Smooth muscle cell (in vitro differentiated cells): Measurements from ENCODE around the gene PLCG2. TPM values are rescaled to one million over a fixed set of nuclear protein-coding genes. Genes with fewer than 3 reads are reported as not detected.

Experiments
- DNase-seq: peaks from one replicate; lab custom pipeline; 2025; ENCODE audit not compliant: unreplicated experiment; lab: John Stamatoyannopoulos, UW
- H2AFZ ChIP-seq: fragments of 200-600 bp; sonication (generic); 2 replicates; pipeline ENCODE4 v1.6.0; 2016; ENCODE audit warnings: antibody characterized with exemption, low read depth, mild to moderate bottlenecking
- H3F3A ChIP-seq: fragments of 200-600 bp; sonication (generic); 2 replicates; pipeline ENCODE4 v1.6.0; 2017; ENCODE audit warnings: antibody characterized with exemption, low read depth
- H3K27ac ChIP-seq: fragments of 200-600 bp; sonication (generic); 2 replicates; pipeline ENCODE4 v1.5.1; 2016; ENCODE audit warnings: low read depth, mild to moderate bottlenecking
- H3K27me3 ChIP-seq: fragments of 200-600 bp; sonication (generic); 2 replicates; pipeline ENCODE4 v1.6.1; 2016; ENCODE audit warnings: low read depth, mild to moderate bottlenecking
- H3K36me3 ChIP-seq: fragments of 200-600 bp; sonication (generic); 2 replicates; pipeline ENCODE4 v1.5.1; 2016; ENCODE audit warnings: low read depth
- H3K4me1 ChIP-seq: fragments of 200-600 bp; sonication (generic); 2 replicates; pipeline ENCODE4 v1.5.1; 2016; ENCODE audit warnings: low read depth
- H3K4me2 ChIP-seq: fragments of 200-600 bp; sonication (generic); 2 replicates; pipeline ENCODE4 v1.6.0; 2016; ENCODE audit warnings: mild to moderate bottlenecking
- H3K4me3 ChIP-seq: fragments of 200-600 bp; sonication (generic); 2 replicates; pipeline ENCODE4 v1.5.1; 2016; ENCODE audit warnings: mild to moderate bottlenecking
- H3K79me2 ChIP-seq: fragments of 200-600 bp; sonication (generic); 2 replicates; pipeline ENCODE4 v1.6.0; 2016; ENCODE audit warnings: low read depth, mild to moderate bottlenecking
- H3K9ac ChIP-seq: fragments of 200-600 bp; sonication (generic); 2 replicates; pipeline ENCODE4 v1.6.0; 2016; ENCODE audit warnings: low read depth
- H3K9me3 ChIP-seq: fragments of 200-600 bp; sonication (generic); replicated peaks from 2 replicates; pipeline ENCODE4 v1.5.1; 2016; ENCODE audit warnings: low read depth
- H4K20me1 ChIP-seq: fragments of 200-600 bp; sonication (generic); 2 replicates; pipeline ENCODE4 v1.6.0; 2016; ENCODE audit warnings: low read depth
- WGBS: methylation state at CpG from one replicate; pipeline ENCODE4 v1.1.7; 2016; ENCODE audit warnings: low lambda C conversion rate; 5-methylcytosine and 5-hydroxymethylcytosine counted together
- polyA plus RNA-seq: library from polyadenylated mRNA; unstranded; fragments of >200 nt; fragmentation: Nextera tagmentation; extraction: Ambion mirVana; gene quantifications from 2 replicates; pipeline ENCODE4 v1.2.1, GENCODE V29; 2016
- total RNA-seq: library from RNA; depleted of rRNA; stranded (reverse); fragments of >200 nt; gene quantifications from 2 replicates; pipeline ENCODE4 v1.2.3, GENCODE V29; 2014
- TF ChIP-seq, protein P1 (sequence below): fragments of 200-600 bp; sonication (generic); IDR thresholded peaks from 2 replicates; pipeline ENCODE4 v1.5.1; 2017; ENCODE audit warnings: borderline replicate concordance, mild to moderate bottlenecking, antibody characterized with exemption; ENCODE audit not compliant: insufficient read depth, poor library complexity, severe bottlenecking

The PLCG2 gene
- total and polyA plus RNA-seq, 2 experiments from 2014 or later, result 1.7 TPM; not detected in 1

DNA sequence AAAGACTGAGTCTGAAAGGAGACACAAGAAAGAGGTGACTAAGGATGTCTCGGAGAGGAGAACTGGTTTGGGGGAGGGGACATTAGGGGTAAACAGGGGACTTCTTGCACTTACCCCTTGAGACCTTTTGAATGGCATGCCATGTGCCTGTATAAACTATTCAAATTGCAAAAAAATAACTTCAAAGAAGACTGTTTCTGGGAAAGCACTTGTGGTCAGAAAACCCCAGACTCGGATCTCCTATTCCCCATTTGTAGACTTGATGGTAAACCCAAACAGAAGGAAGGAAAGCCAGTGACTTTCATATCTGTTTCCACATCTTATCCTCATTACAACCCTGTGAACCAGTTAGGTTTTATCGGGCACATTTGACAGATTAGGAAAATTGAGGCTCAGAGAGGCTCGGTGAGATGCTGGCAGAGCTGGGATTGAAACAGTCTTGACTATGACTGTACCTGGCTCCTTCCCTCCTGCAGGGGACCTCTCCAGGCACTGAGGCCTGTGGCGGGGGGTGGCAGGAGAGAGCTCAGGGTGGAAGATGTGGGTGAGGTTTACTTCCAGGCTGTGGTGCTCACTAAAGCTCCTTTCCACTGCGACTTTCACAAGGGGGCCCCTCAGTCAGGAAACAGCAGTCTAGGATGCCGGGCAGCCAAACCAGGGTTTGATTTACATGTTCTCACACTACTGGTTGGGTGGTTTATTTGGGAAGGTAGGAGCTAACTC lies 30.5 kb upstream of the PLCG2 start:
- no peaks in the 10 kb centered on the region for H3K79me2 ChIP-seq
- no peaks in the 10 kb centered on the region for H3K9me3 ChIP-seq
- WGBS, result 66% methylated on average over 7 of the region's 7 CpGs
- H3F3A ChIP-seq, result no peaks in the 10 kb centered on the region
- no peak overlapping the region for H3K4me2 ChIP-seq
- no peak overlapping the region for H3K4me3 ChIP-seq
- no peaks in the 10 kb centered on the region for H3K27me3 ChIP-seq
- TF ChIP-seq, protein P1, sequence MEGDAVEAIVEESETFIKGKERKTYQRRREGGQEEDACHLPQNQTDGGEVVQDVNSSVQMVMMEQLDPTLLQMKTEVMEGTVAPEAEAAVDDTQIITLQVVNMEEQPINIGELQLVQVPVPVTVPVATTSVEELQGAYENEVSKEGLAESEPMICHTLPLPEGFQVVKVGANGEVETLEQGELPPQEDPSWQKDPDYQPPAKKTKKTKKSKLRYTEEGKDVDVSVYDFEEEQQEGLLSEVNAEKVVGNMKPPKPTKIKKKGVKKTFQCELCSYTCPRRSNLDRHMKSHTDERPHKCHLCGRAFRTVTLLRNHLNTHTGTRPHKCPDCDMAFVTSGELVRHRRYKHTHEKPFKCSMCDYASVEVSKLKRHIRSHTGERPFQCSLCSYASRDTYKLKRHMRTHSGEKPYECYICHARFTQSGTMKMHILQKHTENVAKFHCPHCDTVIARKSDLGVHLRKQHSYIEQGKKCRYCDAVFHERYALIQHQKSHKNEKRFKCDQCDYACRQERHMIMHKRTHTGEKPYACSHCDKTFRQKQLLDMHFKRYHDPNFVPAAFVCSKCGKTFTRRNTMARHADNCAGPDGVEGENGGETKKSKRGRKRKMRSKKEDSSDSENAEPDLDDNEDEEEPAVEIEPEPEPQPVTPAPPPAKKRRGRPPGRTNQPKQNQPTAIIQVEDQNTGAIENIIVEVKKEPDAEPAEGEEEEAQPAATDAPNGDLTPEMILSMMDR, result no peak
- no peak overlapping the region for H2AFZ ChIP-seq
- H3K27ac ChIP-seq, result no peak overlapping the region
- no peak for DNase-seq
- no peak overlapping the region for H3K9ac ChIP-seq
- H4K20me1 ChIP-seq, result no peaks in the 10 kb centered on the region
- no peaks in the 10 kb centered on the region for H3K4me1 ChIP-seq
- H3K36me3 ChIP-seq, result no peaks in the 10 kb centered on the region

DNA sequence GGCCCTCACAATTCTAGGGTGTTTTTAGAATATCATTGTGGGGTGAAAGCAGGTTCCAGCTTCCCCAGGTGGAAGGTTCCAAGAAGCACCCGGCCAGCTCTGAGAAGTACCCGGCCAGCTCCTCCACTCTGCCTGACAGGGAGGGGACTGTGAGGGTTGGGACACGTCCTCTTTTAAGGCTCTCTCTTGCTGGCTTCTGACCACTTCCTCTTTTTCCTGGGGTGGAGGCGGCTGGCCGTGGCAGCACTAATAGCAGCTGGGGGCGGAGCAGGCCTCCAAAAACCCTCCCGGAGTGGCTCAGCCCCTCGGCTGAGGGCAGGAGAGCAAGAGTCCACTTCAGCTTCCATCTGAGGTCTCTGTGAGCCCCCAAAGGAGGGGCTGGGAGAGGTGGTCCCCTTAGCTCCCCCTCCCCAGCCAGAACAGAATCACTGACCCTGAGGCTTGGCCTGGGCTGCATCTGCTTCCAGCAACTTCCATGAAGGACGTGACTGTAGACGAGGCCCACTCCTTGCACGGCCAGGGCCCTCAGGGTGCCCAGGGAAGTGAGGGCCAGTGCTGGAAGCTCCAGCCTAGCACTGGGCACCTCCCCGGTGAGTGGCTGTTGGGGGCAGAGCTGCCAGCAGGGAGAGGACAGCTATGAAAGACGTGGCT lies 26.7 kb upstream of the PLCG2 start:
- TF ChIP-seq, protein P1, result no peak
- H3K27me3 ChIP-seq, result no peaks in the 10 kb centered on the region
- H3K79me2 ChIP-seq, result no peaks in the 10 kb centered on the region
- H3K36me3 ChIP-seq, result no peaks in the 10 kb centered on the region
- no peak overlapping the region for H3K27ac ChIP-seq
- no peaks in the 10 kb centered on the region for H3K9me3 ChIP-seq
- WGBS, result 62% methylated on average over 13 of the region's 13 CpGs
- H3F3A ChIP-seq, result no peaks in the 10 kb centered on the region
- H2AFZ ChIP-seq, result peak overlapping the region; percentile 72
- H3K4me2 ChIP-seq, result peak overlapping the region; percentile 40
- H4K20me1 ChIP-seq, result no peaks in the 10 kb centered on the region
- no peaks in the 10 kb centered on the region for H3K4me1 ChIP-seq
- no peak overlapping the region for H3K9ac ChIP-seq
- DNase-seq, result no peak
- no peak overlapping the region for H3K4me3 ChIP-seq

DNA sequence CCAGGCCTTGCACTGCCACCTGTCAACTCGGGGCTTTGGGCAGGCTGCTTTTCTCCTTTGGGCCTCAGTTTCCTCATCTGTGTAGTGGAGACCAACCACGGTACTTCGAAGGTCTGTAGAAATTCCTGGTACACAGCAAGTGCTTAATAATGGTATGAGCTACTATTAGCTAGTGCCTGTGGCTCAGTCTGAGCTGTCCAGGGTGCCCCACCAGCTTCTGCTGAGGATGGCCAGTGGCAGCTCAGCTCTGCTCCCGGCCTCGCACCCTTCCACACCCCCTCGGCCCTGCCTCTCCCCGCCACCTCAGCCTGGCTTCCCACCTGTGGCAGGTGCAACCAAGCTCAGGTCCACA lies 26.2 kb upstream of the PLCG2 start:
- Histone ChIP-seq H3K9ac (no peak overlapping the region), H4K20me1 (no peaks in the 10 kb centered on the region), H3K79me2 (no peaks in the 10 kb centered on the region), H3K27ac (no peak overlapping the region), H3K36me3 (no peaks in the 10 kb centered on the region), H3K4me2 (no peak overlapping the region), H3K9me3 (no peaks in the 10 kb centered on the region), H3K4me1 (no peaks in the 10 kb centered on the region), H2AFZ (peak overlapping the region; percentile 72), H3F3A (no peaks in the 10 kb centered on the region), H3K27me3 (no peaks in the 10 kb centered on the region), H3K4me3 (no peak overlapping the region)
- TF ChIP-seq, protein P1, result no peak
- WGBS, result 93% methylated on average over 7 of the region's 7 CpGs
- no peak for DNase-seq
